K562 treated with DMSO at 1 percent for 48 hours (cell line): ENCODE data around the gene MYL12A. TPM values are rescaled to one million over a fixed set of nuclear protein-coding genes. Genes with fewer than 3 reads are reported as not detected.

Experiments
- total RNA-seq: library from RNA; unstranded; fragments of 300-600 nt; gene quantifications from 2 replicates; pipeline ENCODE4 v1.2.3, GENCODE V29; 2022; ENCODE audit warnings: low replicate concordance; ENCODE audit errors: extremely low read depth

Gene MYL12A
- not detected in 2 replicates for total RNA-seq

GRCh38 chr18:3247240-3248061 lies at the start of gene MYL12A:
Gene MYL12A (plus strand): TSS chr18:3247801. CDS start chr18:3253248, 5,447 bp downstream.

DNA sequence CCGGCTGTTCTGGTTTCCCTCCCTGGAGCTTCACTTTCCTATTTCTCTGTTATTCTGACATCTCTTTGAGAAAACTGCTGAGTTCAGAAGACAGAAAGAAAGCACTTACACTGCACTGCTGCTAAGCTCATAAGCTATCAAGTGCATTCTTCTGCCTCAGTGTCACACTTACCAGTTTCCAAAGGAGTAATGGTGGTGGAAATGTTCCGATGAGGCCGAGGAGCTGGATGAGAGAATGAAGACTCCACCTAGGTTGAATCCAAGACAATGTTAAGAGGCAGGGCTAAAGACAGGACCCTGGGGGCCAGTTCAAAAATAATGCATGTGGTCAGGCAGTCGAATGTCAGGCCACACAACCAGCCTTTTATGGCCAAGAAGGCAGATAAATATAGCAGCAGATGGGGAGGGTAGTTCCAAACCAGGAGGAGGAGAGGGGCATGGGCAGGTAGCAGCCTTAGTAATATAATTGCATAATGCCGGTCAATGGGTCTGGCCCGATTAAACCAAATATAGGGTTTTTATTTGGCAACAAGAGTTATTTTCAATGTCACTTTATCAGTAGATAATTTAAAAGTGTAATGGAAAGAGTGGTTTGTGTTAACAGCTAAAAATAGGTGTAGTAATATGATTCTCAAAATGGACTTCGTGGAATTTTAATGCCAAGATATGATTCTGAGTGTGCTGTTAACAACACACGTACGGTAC lies 27.8 kb upstream of the MYL12A start, which contains the start of gene MYOM1:
MYOM1 (minus strand) TSS at position 338 of the 705 bp plus-strand sequence. CDS start 4,745 bp downstream, outside the sequence.

DNA sequence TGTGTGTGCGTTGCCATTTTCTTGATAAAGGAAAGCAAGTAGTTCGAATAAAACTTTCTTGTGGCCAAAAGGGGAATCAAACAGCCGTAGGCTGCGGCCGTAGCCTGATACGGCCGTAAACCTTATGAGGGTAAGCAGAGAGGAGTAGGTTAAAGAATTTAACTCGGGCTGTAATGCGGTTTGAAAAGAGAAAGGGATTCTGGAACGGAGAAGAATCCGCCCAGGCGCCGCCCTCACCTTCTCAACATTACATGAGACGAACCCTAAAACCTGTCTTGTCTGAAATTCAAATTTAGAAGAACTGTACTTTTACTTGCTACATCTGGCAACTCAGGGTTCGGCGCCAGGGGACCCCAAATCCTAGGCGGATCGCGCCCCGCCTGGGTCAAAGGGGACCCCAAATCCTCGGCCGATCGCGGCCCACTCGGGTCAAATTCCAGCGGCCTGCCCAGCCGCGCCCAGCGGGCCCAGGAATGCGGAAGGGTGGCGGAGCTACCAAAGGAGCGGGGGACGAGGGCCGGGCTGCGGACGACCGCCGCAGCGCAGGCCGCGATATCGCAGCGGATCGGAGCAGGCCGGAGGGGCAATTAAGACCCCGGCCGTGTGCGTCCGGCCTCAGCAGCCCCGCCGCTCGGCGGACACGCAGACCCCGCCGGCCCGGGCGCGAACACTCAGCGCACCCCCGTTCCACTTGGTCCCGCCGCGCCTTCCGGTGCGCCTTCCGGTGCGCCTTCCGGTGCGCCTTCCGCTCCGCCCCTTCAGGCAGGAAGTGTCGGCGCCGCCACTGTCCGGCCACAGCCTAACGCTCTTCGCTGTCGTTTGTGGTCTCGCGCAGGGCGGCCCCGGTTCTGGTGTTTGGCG lies 14.0 kb downstream of the MYL12A start, which contains the start of gene MYL12B:
MYL12B (plus strand) TSS at position 761 of the 861 bp plus-strand sequence. CDS start 10,766 bp downstream, outside the sequence.

Other genes with a start within 250 kb of the MYL12A start
- gene LPIN2, start 234.7 kb upstream of the MYL12A start, total RNA-seq: not detected in 2 replicates
- not detected in 2 replicates for gene MYOM1, start 27.8 kb upstream of the MYL12A start, total RNA-seq
- 386 TPM in 1 of 2 replicates, not detected in the other for gene MYL12B, start 14.3 kb downstream of the MYL12A start, total RNA-seq
- not detected in 2 replicates for gene TGIF1, start 202.4 kb downstream of the MYL12A start, total RNA-seq